PC-3 (cell line): ENCODE data around the gene SPINK4. TPM values are rescaled to one million over a fixed set of nuclear protein-coding genes. Genes with fewer than 3 reads are reported as not detected.

Experiments used
- ATAC-seq: fragments of 200-7000 bp; cut with Tn5 transposase; 2 replicates; pipeline ENCODE4 v1.9.1; 2020; ENCODE audit warnings: mild to moderate bottlenecking, moderate library complexity
- BruUV-seq: library from RNA; stranded (reverse); fragments of 400-500 nt; replicated peaks from 2 replicates; lab custom pipeline; 2021; lab: Mats Ljungman, UMichigan
- CTCF ChIA-PET: fragments of 300-600 bp; sonication (Branson Sonifier 250); formaldehyde crosslinking; loops from one replicate; lab custom pipeline; 2022; ENCODE audit warnings: antibody characterized with exemption; lab: Charles Lee
- POLR2A ChIA-PET: fragments of 300-600 bp; sonication (Branson Sonifier 250); formaldehyde crosslinking; loops from one replicate; lab custom pipeline; 2022; ENCODE audit warnings: antibody characterized with exemption; ENCODE audit not compliant: unreplicated experiment; lab: Charles Lee
- DNase-seq: peaks from one replicate; pipeline ENCODE4 v3.0.0-alpha.2; 2015
- H2AFZ ChIP-seq: fragments of 300-600 bp; sonication (generic); 2 replicates; pipeline ENCODE4 v1.6.0; 2016; ENCODE audit warnings: antibody characterized with exemption, low read length
- H3F3A ChIP-seq: fragments of 300-600 bp; sonication (generic); one replicate; pipeline ENCODE4 v1.6.0; 2017; ENCODE audit warnings: antibody characterized with exemption, low read length, control low read depth, mild to moderate bottlenecking; ENCODE audit not compliant: unreplicated experiment
- H3K27ac ChIP-seq: fragments of 300-600 bp; sonication (generic); 2 replicates; pipeline ENCODE4 v1.5.1; 2016; ENCODE audit warnings: mild to moderate bottlenecking, low read length
- H3K27me3 ChIP-seq: fragments of 300-600 bp; sonication (generic); 2 replicates; pipeline ENCODE4 v1.6.1; 2016; ENCODE audit warnings: low read length, mixed read lengths
- H3K36me3 ChIP-seq: fragments of 300-600 bp; sonication (generic); 2 replicates; pipeline ENCODE4 v1.6.1; 2016; ENCODE audit warnings: low read depth, mixed run types, low read length, mixed read lengths
- H3K4me1 ChIP-seq: fragments of 300-600 bp; sonication (generic); 2 replicates; pipeline ENCODE4 v1.5.1; 2016; ENCODE audit warnings: low read length; ENCODE audit not compliant: insufficient read depth
- H3K4me2 ChIP-seq: fragments of 300-600 bp; sonication (generic); 2 replicates; pipeline ENCODE4 v1.6.0; 2016; ENCODE audit warnings: low read length
- H3K4me3 ChIP-seq: fragments of 300-600 bp; sonication (generic); 2 replicates; pipeline ENCODE4 v1.5.1; 2016; ENCODE audit warnings: mild to moderate bottlenecking, low read length, mixed read lengths
- H3K79me2 ChIP-seq: fragments of 300-600 bp; sonication (generic); 2 replicates; pipeline ENCODE4 v1.6.1; 2017; ENCODE audit warnings: low read length, mixed read lengths
- H3K9ac ChIP-seq: fragments of 300-600 bp; sonication (generic); 2 replicates; pipeline ENCODE4 v1.6.0; 2016; ENCODE audit warnings: mild to moderate bottlenecking, low read length
- H3K9me2 ChIP-seq: fragments of 300-600 bp; sonication (generic); replicated peaks from 2 replicates; pipeline ENCODE4 v1.6.1; 2016; ENCODE audit warnings: mixed run types, low read length, mixed read lengths
- H3K9me3 ChIP-seq: fragments of 300-600 bp; sonication (generic); 2 replicates; pipeline ENCODE4 v1.6.1; 2016; ENCODE audit warnings: low read length, mixed read lengths
- H4K20me1 ChIP-seq: fragments of 300-600 bp; sonication (generic); 2 replicates; pipeline ENCODE4 v1.6.1; 2016; ENCODE audit warnings: low read length, mixed read lengths
- EZH2 ChIP-seq: fragments of 300-600 bp; sonication (generic); IDR thresholded peaks from one replicate; pipeline ENCODE4 v1.6.1; 2017; ENCODE audit warnings: antibody characterized with exemption, mild to moderate bottlenecking, low read length; ENCODE audit not compliant: unreplicated experiment
- EZH2phosphoT487 ChIP-seq: fragments of 300-600 bp; sonication (generic); IDR thresholded peaks from 2 replicates; pipeline ENCODE4 v1.6.1; 2018; ENCODE audit warnings: mild to moderate bottlenecking, antibody characterized with exemption, low read length, borderline replicate concordance
- intact Hi-C: fragments of 100-400 bp; cut with micrococcal nuclease; formaldehyde crosslinking; loops from 2 replicates; pipeline ENCODE4 v1.9.0; 2023
- total RNA-seq: library from RNA; depleted of rRNA; stranded (reverse); fragments of >200 nt; gene quantifications from 2 replicates; pipeline ENCODE4 v1.2.3, GENCODE V29; 2014
- TF ChIP-seq, protein P1 (sequence below): fragments of 300-600 bp; sonication (generic); conservative IDR thresholded peaks from 2 replicates; pipeline ENCODE4 v1.5.1; 2017; ENCODE audit warnings: antibody characterized with exemption, low read depth, mild to moderate bottlenecking, low read length

The SPINK4 gene
- total RNA-seq, 1 experiment from 2014 or later = not detected

- no peak overlapping the region for H3K4me3 ChIP-seq
- no peaks in the 10 kb centered on the region for H3K27me3 ChIP-seq
- ATAC-seq = no peak
- BruUV-seq = no TSS peak
- no peaks in the 10 kb centered on the region for H3K36me3 ChIP-seq
- H4K20me1 ChIP-seq = no peaks in the 10 kb centered on the region
- H3K27ac ChIP-seq = no peak overlapping the region
- intact Hi-C loops = no loop called here
- peaks cover 3% of the 10 kb centered on the region; the same call in 1 of the 2 replicates for H3K4me1 ChIP-seq
- TF ChIP-seq EZH2 (no peak), EZH2phosphoT487 (no peak)
- TF ChIP-seq, protein P1, sequence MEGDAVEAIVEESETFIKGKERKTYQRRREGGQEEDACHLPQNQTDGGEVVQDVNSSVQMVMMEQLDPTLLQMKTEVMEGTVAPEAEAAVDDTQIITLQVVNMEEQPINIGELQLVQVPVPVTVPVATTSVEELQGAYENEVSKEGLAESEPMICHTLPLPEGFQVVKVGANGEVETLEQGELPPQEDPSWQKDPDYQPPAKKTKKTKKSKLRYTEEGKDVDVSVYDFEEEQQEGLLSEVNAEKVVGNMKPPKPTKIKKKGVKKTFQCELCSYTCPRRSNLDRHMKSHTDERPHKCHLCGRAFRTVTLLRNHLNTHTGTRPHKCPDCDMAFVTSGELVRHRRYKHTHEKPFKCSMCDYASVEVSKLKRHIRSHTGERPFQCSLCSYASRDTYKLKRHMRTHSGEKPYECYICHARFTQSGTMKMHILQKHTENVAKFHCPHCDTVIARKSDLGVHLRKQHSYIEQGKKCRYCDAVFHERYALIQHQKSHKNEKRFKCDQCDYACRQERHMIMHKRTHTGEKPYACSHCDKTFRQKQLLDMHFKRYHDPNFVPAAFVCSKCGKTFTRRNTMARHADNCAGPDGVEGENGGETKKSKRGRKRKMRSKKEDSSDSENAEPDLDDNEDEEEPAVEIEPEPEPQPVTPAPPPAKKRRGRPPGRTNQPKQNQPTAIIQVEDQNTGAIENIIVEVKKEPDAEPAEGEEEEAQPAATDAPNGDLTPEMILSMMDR = no peak
- CTCF ChIA-PET = no interaction called here
- no peak overlapping the region for H3K4me2 ChIP-seq
- no peaks in the 10 kb centered on the region for H3K79me2 ChIP-seq
- no peaks in the 10 kb centered on the region for H3K9me2 ChIP-seq
- no peaks in the 10 kb centered on the region for H3K9me3 ChIP-seq
- no peak for DNase-seq
- H3F3A ChIP-seq = no peaks in the 10 kb centered on the region
- no peak overlapping the region for H2AFZ ChIP-seq
- no peak overlapping the region for H3K9ac ChIP-seq
- POLR2A ChIA-PET = no interaction called here
Measured at GRCh38 chr9:33196736-33197135, 43.2 kb upstream of the SPINK4 start.

- POLR2A ChIA-PET = no interaction called here
- H4K20me1 ChIP-seq = no peaks in the 10 kb centered on the region
- H3K4me3 ChIP-seq = no peak overlapping the region
- peaks cover 3% of the 10 kb centered on the region; the same call in 1 of the 2 replicates for H3K4me1 ChIP-seq
- no peak overlapping the region for H3K4me2 ChIP-seq
- TF ChIP-seq EZH2 (no peak), EZH2phosphoT487 (no peak)
- TF ChIP-seq, protein P1 = no peak
- no peaks in the 10 kb centered on the region for H3K36me3 ChIP-seq
- no peaks in the 10 kb centered on the region for H3K79me2 ChIP-seq
- intact Hi-C loops = no loop called here
- CTCF ChIA-PET = no interaction called here
- H3K9me2 ChIP-seq = no peaks in the 10 kb centered on the region
- no peaks in the 10 kb centered on the region for H3K27me3 ChIP-seq
- H3F3A ChIP-seq = no peaks in the 10 kb centered on the region
- DNase-seq (no peak), ATAC-seq (no peak)
- no peak overlapping the region for H2AFZ ChIP-seq
- H3K9ac ChIP-seq = no peak overlapping the region
- BruUV-seq = no TSS peak
- H3K9me3 ChIP-seq = no peaks in the 10 kb centered on the region
- H3K27ac ChIP-seq = no peak overlapping the region
Measured at GRCh38 chr9:33197279-33198152, 42.5 kb upstream of the SPINK4 start.

DNA sequence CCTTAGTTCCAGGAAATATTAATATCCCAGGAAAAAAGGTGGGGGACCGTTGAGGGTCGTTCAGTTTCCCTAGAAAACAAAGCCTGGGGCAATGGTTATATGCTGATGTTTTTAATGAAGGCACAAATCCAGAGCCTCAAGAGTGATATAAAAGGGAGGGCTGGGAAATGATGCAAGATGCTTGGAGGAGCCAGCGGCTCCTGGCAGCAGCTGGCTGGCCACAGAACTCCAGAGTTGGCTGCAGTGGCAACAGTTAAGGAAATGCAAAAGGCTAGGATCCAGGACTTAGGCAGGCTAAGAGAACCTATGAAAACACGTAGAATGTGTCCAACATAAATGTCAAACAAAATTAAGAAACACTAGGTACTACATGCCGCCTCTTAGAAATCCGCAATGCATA is 41.8 kb upstream of the SPINK4 start:
- Histone ChIP-seq H3K4me1 (peaks cover 3% of the 10 kb centered on the region; the same call in 1 of the 2 replicates), H3K27me3 (no peaks in the 10 kb centered on the region), H3K36me3 (no peaks in the 10 kb centered on the region), H3K4me2 (no peak overlapping the region), H3K9ac (no peak overlapping the region), H4K20me1 (no peaks in the 10 kb centered on the region), H3F3A (no peaks in the 10 kb centered on the region), H3K79me2 (no peaks in the 10 kb centered on the region), H3K4me3 (no peak overlapping the region), H3K9me2 (no peaks in the 10 kb centered on the region), H2AFZ (no peak overlapping the region), H3K27ac (no peak overlapping the region), H3K9me3 (no peaks in the 10 kb centered on the region)
- ATAC-seq (no peak), DNase-seq (no peak)
- TF ChIP-seq EZH2phosphoT487 = no peak
- TF ChIP-seq EZH2 = no peak
- TF ChIP-seq, protein P1 = no peak
- CTCF ChIA-PET = no interaction called here
- POLR2A ChIA-PET = no interaction called here
- BruUV-seq = no TSS peak
- intact Hi-C loops = no loop called here
